ENCODE results near the gene SCPEP1.

DNA sequence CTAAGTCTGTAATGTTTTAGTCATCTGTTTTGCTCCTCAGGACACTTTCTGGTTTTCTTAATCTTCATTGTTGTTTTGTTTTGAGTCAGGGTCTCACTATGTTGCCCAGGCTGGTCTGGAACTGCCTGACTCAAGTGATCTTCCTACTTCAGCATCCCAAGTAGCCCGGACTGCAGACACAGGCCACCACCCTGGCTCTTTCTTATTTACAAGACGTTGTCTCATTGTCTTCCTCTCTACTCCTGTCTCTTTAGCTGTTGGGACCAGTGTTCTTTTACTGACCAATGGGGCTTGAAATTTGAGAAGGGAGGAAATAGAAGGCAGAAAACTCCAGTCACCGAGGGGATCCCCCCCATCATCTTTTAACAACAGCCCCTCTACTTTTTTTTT lies 1.2 kb downstream of the SCPEP1 start:
- TF ChIP-seq, protein P1, sequence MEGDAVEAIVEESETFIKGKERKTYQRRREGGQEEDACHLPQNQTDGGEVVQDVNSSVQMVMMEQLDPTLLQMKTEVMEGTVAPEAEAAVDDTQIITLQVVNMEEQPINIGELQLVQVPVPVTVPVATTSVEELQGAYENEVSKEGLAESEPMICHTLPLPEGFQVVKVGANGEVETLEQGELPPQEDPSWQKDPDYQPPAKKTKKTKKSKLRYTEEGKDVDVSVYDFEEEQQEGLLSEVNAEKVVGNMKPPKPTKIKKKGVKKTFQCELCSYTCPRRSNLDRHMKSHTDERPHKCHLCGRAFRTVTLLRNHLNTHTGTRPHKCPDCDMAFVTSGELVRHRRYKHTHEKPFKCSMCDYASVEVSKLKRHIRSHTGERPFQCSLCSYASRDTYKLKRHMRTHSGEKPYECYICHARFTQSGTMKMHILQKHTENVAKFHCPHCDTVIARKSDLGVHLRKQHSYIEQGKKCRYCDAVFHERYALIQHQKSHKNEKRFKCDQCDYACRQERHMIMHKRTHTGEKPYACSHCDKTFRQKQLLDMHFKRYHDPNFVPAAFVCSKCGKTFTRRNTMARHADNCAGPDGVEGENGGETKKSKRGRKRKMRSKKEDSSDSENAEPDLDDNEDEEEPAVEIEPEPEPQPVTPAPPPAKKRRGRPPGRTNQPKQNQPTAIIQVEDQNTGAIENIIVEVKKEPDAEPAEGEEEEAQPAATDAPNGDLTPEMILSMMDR (IDR thresholded peaks at IDR 0.05), result no peak
- TF ChIP-seq POLR2A (IDR thresholded peaks at IDR 0.05), result no peak
